H1 (cell line): ENCODE results near the gene OTOP3. TPM values are rescaled to one million over a fixed set of nuclear protein-coding genes. Genes with fewer than 3 reads are reported as not detected.

Experiments used
- CTCF ChIA-PET: fragments of 300-600 bp; sonication (Branson Sonifier 250); formaldehyde crosslinking; loops from one replicate; lab custom pipeline; 2021; ENCODE audit not compliant: partially characterized antibody; lab: Charles Lee
- POLR2A ChIA-PET: fragments of 300-600 bp; sonication (Branson Sonifier 250); formaldehyde crosslinking; loops from one replicate; lab custom pipeline; 2021; ENCODE audit warnings: inconsistent platforms; ENCODE audit not compliant: partially characterized antibody; lab: Charles Lee
- DNase-seq, 2 experiments: peaks; one replicate each; pipeline versions ENCODE4 v3.0.0 to v3.0.0-alpha.2; 2010 to 2022; ENCODE audit warnings: low spot score in 2 of 2, low read depth in 1 of 2, mixed read lengths in 1 of 2
- FAIRE-seq: peaks from 2 replicates; lab custom pipeline; 2011; peaks lifted over from hg19 to GRCh38; lab: Jason Lieb, UNC
- H2AFZ ChIP-seq: 2 replicates; pipeline ENCODE4 v1.8.1; 2012; ENCODE audit warnings: low read length, inconsistent platforms
- H2AK5ac ChIP-seq: 2 replicates; pipeline ENCODE4 v1.6.1; 2013; ENCODE audit warnings: low read depth, low read length
- H2BK120ac ChIP-seq: replicated peaks from 2 replicates; pipeline ENCODE3; 2013; ENCODE audit warnings: low read depth, low read length, inconsistent platforms
- H2BK12ac ChIP-seq: 2 replicates; pipeline ENCODE4 v1.6.1; 2013; ENCODE audit warnings: low read depth, low read length
- H2BK15ac ChIP-seq: 2 replicates; pipeline ENCODE4 v1.6.1; 2013; ENCODE audit warnings: low read length
- H2BK20ac ChIP-seq: 2 replicates; pipeline ENCODE4 v1.6.1; 2013; ENCODE audit warnings: low read length
- H2BK5ac ChIP-seq: 2 replicates; pipeline ENCODE4 v1.6.1; 2013; ENCODE audit warnings: low read depth, low read length
- H3K14ac ChIP-seq: 2 replicates; pipeline ENCODE4 v1.6.1; 2013; ENCODE audit warnings: inconsistent platforms; ENCODE audit not compliant: insufficient read length
- H3K18ac ChIP-seq: 2 replicates; pipeline ENCODE4 v1.6.1; 2013; ENCODE audit warnings: low read length; ENCODE audit errors: extremely low read depth
- H3K23ac ChIP-seq: 2 replicates; pipeline ENCODE4 v1.6.1; 2013; ENCODE audit warnings: inconsistent platforms; ENCODE audit not compliant: insufficient read length
- H3K23me2 ChIP-seq: 2 replicates; pipeline ENCODE4 v1.6.1; 2013; ENCODE audit warnings: low read depth, low read length
- H3K27ac ChIP-seq: 2 replicates; pipeline ENCODE4 v1.6.1; 2011; ENCODE audit warnings: low read depth, low read length, inconsistent platforms
- H3K27me3 ChIP-seq, 4 experiments: replicated peaks in 1 of 4; 1 replicate in 1 of 4; 2 replicates in 3 of 4; pipeline versions ENCODE4 v1.6.1 to v1.8.1; 2011 to 2013; ENCODE audit warnings: low read length in 3 of 4, mild to moderate bottlenecking in 3 of 4, inconsistent platforms in 2 of 4, mixed read lengths in 2 of 4, moderate library complexity in 1 of 4; ENCODE audit not compliant: control insufficient read depth in 3 of 4, insufficient read depth in 3 of 4; ENCODE audit errors: extremely low read depth in 1 of 4
- H3K36me3 ChIP-seq, 4 experiments: 2 replicates each; pipeline versions ENCODE4 v1.6.1 to v1.8.1; 2011 to 2013; ENCODE audit warnings: mild to moderate bottlenecking in 4 of 4, low read length in 3 of 4, moderate library complexity in 2 of 4, control low read depth in 1 of 4, inconsistent platforms in 1 of 4; ENCODE audit not compliant: insufficient read depth in 4 of 4, control insufficient read depth in 2 of 4
- H3K4ac ChIP-seq: replicated peaks from 2 replicates; pipeline ENCODE3; 2013; ENCODE audit warnings: low read length, low read depth, mixed read lengths, inconsistent platforms; ENCODE audit not compliant: insufficient read length
- H3K4me1 ChIP-seq, 4 experiments: replicated peaks in 1 of 4; 1 replicate in 1 of 4; 2 replicates in 3 of 4; pipeline versions ENCODE4 v1.6.1 to v1.8.1; 2011 to 2013; ENCODE audit warnings: low read length in 3 of 4, inconsistent platforms in 2 of 4, mixed read lengths in 1 of 4; ENCODE audit not compliant: insufficient read depth in 4 of 4, control insufficient read depth in 3 of 4
- H3K4me2 ChIP-seq, 2 experiments: 2 replicates each; pipeline versions ENCODE4 v1.6.1 to v1.8.1; 2011 to 2013; ENCODE audit warnings: low read depth in 2 of 2, low read length in 2 of 2, control low read depth in 1 of 2, inconsistent platforms in 1 of 2, mild to moderate bottlenecking in 1 of 2; ENCODE audit not compliant: insufficient read depth in 1 of 2
- H3K4me3 ChIP-seq, 4 experiments: fragments of 200-600, 300-600 bp in 1 of 4; sonication (generic), shearing (Covaris generic), sonication (Bioruptor Twin) in 1 of 4; 2 replicates each; pipeline versions ENCODE4 v1.5.1 to v1.8.1; 2011 to 2016; ENCODE audit warnings: low read length in 4 of 4, low read depth in 3 of 4, control low read depth in 2 of 4, inconsistent platforms in 2 of 4, mild to moderate bottlenecking in 2 of 4, mixed read lengths in 1 of 4, moderate library complexity in 1 of 4; ENCODE audit not compliant: insufficient read depth in 2 of 4; ENCODE audit errors: extremely low read depth in 1 of 4
- H3K56ac ChIP-seq: replicated peaks from 2 replicates; pipeline ENCODE3; 2013; ENCODE audit warnings: low read depth, mild to moderate bottlenecking, mixed read lengths, low read length, inconsistent platforms; ENCODE audit not compliant: insufficient read length
- H3K79me1 ChIP-seq: 2 replicates; pipeline ENCODE4 v1.6.1; 2013; ENCODE audit warnings: low read depth, low read length, control low read depth
- H3K79me2 ChIP-seq, 2 experiments: 2 replicates each; pipeline versions ENCODE4 v1.6.1 to v1.8.1; 2012 to 2013; ENCODE audit warnings: low read length in 2 of 2, mild to moderate bottlenecking in 2 of 2, inconsistent platforms in 1 of 2; ENCODE audit not compliant: insufficient read depth in 2 of 2, control insufficient read depth in 1 of 2
- H3K9ac ChIP-seq, 4 experiments: replicated peaks in 1 of 4; 1 replicate in 1 of 4; 2 replicates in 3 of 4; pipeline versions ENCODE4 v1.6.1 to v1.8.1; 2011 to 2013; ENCODE audit warnings: low read depth in 3 of 4, low read length in 3 of 4, control low read depth in 2 of 4, mild to moderate bottlenecking in 2 of 4, moderate library complexity in 2 of 4, inconsistent platforms in 1 of 4; ENCODE audit errors: extremely low read depth in 1 of 4
- H3K9me3 ChIP-seq, 2 experiments: 2 replicates each; pipeline versions ENCODE4 v1.6.1 to v1.8.1; 2012 to 2013; ENCODE audit warnings: mild to moderate bottlenecking in 2 of 2, moderate library complexity in 2 of 2, control low read depth in 1 of 2, inconsistent platforms in 1 of 2, low read depth in 1 of 2, low read length in 1 of 2, mixed read lengths in 1 of 2; ENCODE audit not compliant: insufficient read depth in 2 of 2
- H4K20me1 ChIP-seq, 2 experiments: replicated peaks in 1 of 2; 2 replicates each; pipeline versions ENCODE3 to v1.8.1; 2011 to 2013; ENCODE audit warnings: inconsistent platforms in 2 of 2, low read length in 2 of 2, mild to moderate bottlenecking in 1 of 2; ENCODE audit not compliant: insufficient read depth in 2 of 2, control insufficient read depth in 1 of 2
- H4K5ac ChIP-seq: 2 replicates; pipeline ENCODE4 v1.6.1; 2013; ENCODE audit warnings: low read length, low read depth, mixed read lengths, inconsistent platforms; ENCODE audit not compliant: insufficient read length
- H4K8ac ChIP-seq: 2 replicates; pipeline ENCODE4 v1.8.0; 2013; ENCODE audit warnings: mild to moderate bottlenecking, moderate library complexity, low read length, inconsistent platforms; ENCODE audit not compliant: insufficient read depth; ENCODE audit errors: extremely low read depth
- H4K91ac ChIP-seq: replicated peaks from 2 replicates; pipeline ENCODE3; 2013; ENCODE audit warnings: low read length, mixed read lengths, inconsistent platforms; ENCODE audit not compliant: insufficient read length
- WGBS, 2 experiments: shearing (Covaris generic) in 1 of 2; methylation state at CpG; one replicate each; pipeline versions ENCODE4 v1.1.6 to v1.1.7; 2013 to 2015; ENCODE audit warnings: low lambda C conversion rate in 2 of 2, mixed read lengths in 2 of 2, inconsistent platforms in 1 of 2, low coverage in 1 of 2, missing lambda C conversion rate in 1 of 2; ENCODE audit not compliant: insufficient replicate concordance in 2 of 2, insufficient coverage in 1 of 2, insufficient read length in 1 of 2; ENCODE audit errors: extremely low coverage in 1 of 2, missing lambda C conversion rate in 1 of 2; 5-methylcytosine and 5-hydroxymethylcytosine counted together
- polyA plus RNA-seq, 7 experiments: library from polyadenylated mRNA; depleted of rRNA in 3 of 7; stranded (reverse) in 5 of 7; unstranded in 2 of 7; fragments of >200 nt in 5 of 7; fragments of 200-250 nt in 2 of 7; gene quantifications; 1 replicate in 5 of 7; 2 replicates in 1 of 7; 4 replicates in 1 of 7; pipeline versions ENCODE4 v1.2.1 to v1.2.3, GENCODE V29; 2011 to 2013; ENCODE audit warnings: missing spikeins in 2 of 7, mixed read lengths in 2 of 7
- total RNA-seq: library from RNA; stranded (reverse); fragmentation: NEBNext Ultra II Directional; extraction: Animal tissue kit (Norgen Biotek cat#: 25700); gene quantifications from 2 replicates; pipeline ENCODE4 v1.2.1, GENCODE V29; 2021

Gene OTOP3
- total and polyA plus RNA-seq, 2 of the 8 experiments (the other 6 are each of a cell fraction or from before 2014, with no cell fraction given), result 0.05 TPM; not detected in 1

GRCh38 chr17:74928786-74929185, 6.9 kb upstream of the OTOP3 start:
- peaks cover 0 to 5% of the 10 kb centered on the region in 2 experiments for H4K20me1 ChIP-seq
- no peak overlapping the region for H3K14ac ChIP-seq
- H2BK5ac ChIP-seq, result no peak overlapping the region
- H3K18ac ChIP-seq, result no peak overlapping the region
- H3K4me1 ChIP-seq, result peaks cover 0 to 10% (median 7%) of the 10 kb centered on the region in 4 experiments; a peak in 4 of 7 replicates
- ChIA-PET POLR2A (no interaction called here), CTCF (interaction anchor here (0.6 to 49.9 kb wide), 7 partner anchors 23 to 322 kb away, joined by 3 to 1072 read pairs (median 6); partner anchors contain the start of gene MRPL58)
- H3K9me3 ChIP-seq, result no peaks in the 10 kb centered on the region
- H3K27ac ChIP-seq, result no peak overlapping the region
- no peak overlapping the region for H4K5ac ChIP-seq
- H2BK20ac ChIP-seq, result no peak overlapping the region
- H3K9ac ChIP-seq, result no peak overlapping the region
- H3K79me2 ChIP-seq, result no peaks in the 10 kb centered on the region
- H2BK15ac ChIP-seq, result no peak overlapping the region
- peaks cover 26 to 55% (median 46%) of the 10 kb centered on the region in 4 experiments for H3K27me3 ChIP-seq
- no peaks in the 10 kb centered on the region; a peak in 1 of 8 replicates for H3K36me3 ChIP-seq
- no peak overlapping the region for H2BK120ac ChIP-seq
- 75% methylated on average over 4 of the region's 6 CpGs; no CpG with 5 or more reads in 1 of the 2 experiments for WGBS, 2 experiments
- FAIRE-seq (no peak), DNase-seq (no peak)
- no peak overlapping the region for H3K56ac ChIP-seq
- no peak overlapping the region for H2AK5ac ChIP-seq
- H3K4ac ChIP-seq, result no peak overlapping the region
- H3K23me2 ChIP-seq, result peaks cover 4% of the 10 kb centered on the region; the same call in 1 of the 2 replicates
- H4K91ac ChIP-seq, result no peak overlapping the region
- no peaks in the 10 kb centered on the region for H3K79me1 ChIP-seq
- no peak overlapping the region for H2AFZ ChIP-seq
- no peak overlapping the region for H3K23ac ChIP-seq
- no peak overlapping the region for H4K8ac ChIP-seq
- no peak overlapping the region for H3K4me3 ChIP-seq
- no peak overlapping the region for H3K4me2 ChIP-seq
- no peak overlapping the region for H2BK12ac ChIP-seq
